Adipocyte (in vitro differentiated cells): ENCODE data around the gene DAP.
"Not testable (repeated sequence)": the region's sequence is repeated elsewhere in the genome, so short reads cannot be mapped to it uniquely, and the experiment has no call there.

Experiments
- DNase-seq: peaks from one replicate; pipeline ENCODE4 v3.0.0-alpha.2; 2015; ENCODE audit warnings: low read depth
- H3K27me3 ChIP-seq: replicated peaks from 2 replicates; pipeline ENCODE4 v1.7.0; 2013; ENCODE audit warnings: mild to moderate bottlenecking, low read length, moderate library complexity; ENCODE audit not compliant: control insufficient read depth, insufficient read depth
- H3K36me3 ChIP-seq: 2 replicates; pipeline ENCODE4 v1.7.0; 2013; ENCODE audit warnings: low read length, mild to moderate bottlenecking, moderate library complexity; ENCODE audit not compliant: control insufficient read depth, insufficient read depth, severe bottlenecking
- H3K4me1 ChIP-seq: 2 replicates; pipeline ENCODE4 v1.7.0; 2013; ENCODE audit warnings: mild to moderate bottlenecking, low read length, moderate library complexity; ENCODE audit not compliant: control insufficient read depth, insufficient read depth
- H3K4me3 ChIP-seq: 2 replicates; pipeline ENCODE4 v1.7.0; 2013; ENCODE audit warnings: mild to moderate bottlenecking, low read length, moderate library complexity
- H3K9ac ChIP-seq: 2 replicates; pipeline ENCODE4 v1.7.0; 2013; ENCODE audit warnings: mild to moderate bottlenecking, low read length, moderate library complexity
- H3K9me3 ChIP-seq: 2 replicates; pipeline ENCODE4 v1.7.0; 2013; ENCODE audit warnings: mild to moderate bottlenecking, low read length, moderate library complexity; ENCODE audit not compliant: control insufficient read depth

Gene DAP

GRCh38 chr5:10731913-10732312 lies 29.1 kb downstream of the DAP start:
- Histone ChIP-seq H3K27me3 (no peaks in the 10 kb centered on the region), H3K36me3 (peaks cover 14% of the 10 kb centered on the region)
- no peak for DNase-seq

GRCh38 chr5:10730043-10730351 lies 31.0 kb downstream of the DAP start:
- H3K4me1 ChIP-seq, result peaks cover 8% of the 10 kb centered on the region
- DNase-seq, result no peak
- H3K9me3 ChIP-seq, result no peaks in the 10 kb centered on the region
- no peak overlapping the region for H3K9ac ChIP-seq
- H3K27me3 ChIP-seq, result no peaks in the 10 kb centered on the region
- no peak overlapping the region for H3K4me3 ChIP-seq
- H3K36me3 ChIP-seq, result peaks cover 14% of the 10 kb centered on the region

More at GRCh38 chr5:10731913-10732312, 29.1 kb downstream of the DAP start:
- Histone ChIP-seq H3K4me1 (no peaks in the 10 kb centered on the region), H3K9ac (no peak overlapping the region), H3K9me3 (no peaks in the 10 kb centered on the region), H3K4me3 (no peak overlapping the region)

GRCh38 chr5:10729320-10730042 lies 31.6 kb downstream of the DAP start:
- Histone ChIP-seq H3K36me3 (peaks cover 14% of the 10 kb centered on the region), H3K4me3 (no peak overlapping the region), H3K4me1 (peaks cover 13% of the 10 kb centered on the region), H3K9me3 (no peaks in the 10 kb centered on the region), H3K27me3 (no peaks in the 10 kb centered on the region), H3K9ac (no peak overlapping the region)
- DNase-seq, result no peak

- no peak for DNase-seq
These were observed 32.4 kb downstream of the DAP start for GRCh38 chr5:10728679-10729078.

GRCh38 chr5:10727861-10728260 lies 33.2 kb downstream of the DAP start:
- peaks cover 13% of the 10 kb centered on the region for H3K36me3 ChIP-seq

More at GRCh38 chr5:10728679-10729078, 32.4 kb downstream of the DAP start:
- Histone ChIP-seq H3K27me3 (no peaks in the 10 kb centered on the region), H3K4me1 (peaks cover 18% of the 10 kb centered on the region), H3K4me3 (no peak overlapping the region), H3K9ac (no peak overlapping the region), H3K36me3 (peaks cover 14% of the 10 kb centered on the region), H3K9me3 (no peaks in the 10 kb centered on the region)

GRCh38 chr5:10726913-10727517 lies 34.0 kb downstream of the DAP start:
- H3K36me3 ChIP-seq, result peaks cover 4% of the 10 kb centered on the region
- no peaks in the 10 kb centered on the region for H3K9me3 ChIP-seq
- H3K4me3 ChIP-seq, result no peak overlapping the region
- H3K27me3 ChIP-seq, result no peaks in the 10 kb centered on the region
- no peak for DNase-seq
- peaks cover 18% of the 10 kb centered on the region for H3K4me1 ChIP-seq
- H3K9ac ChIP-seq, result no peak overlapping the region

More at GRCh38 chr5:10727861-10728260, 33.2 kb downstream of the DAP start:
- no peak overlapping the region for H3K9ac ChIP-seq
- H3K4me3 ChIP-seq, result no peak overlapping the region
- DNase-seq, result no peak
- no peaks in the 10 kb centered on the region for H3K9me3 ChIP-seq
- peaks cover 18% of the 10 kb centered on the region for H3K4me1 ChIP-seq
- no peaks in the 10 kb centered on the region for H3K27me3 ChIP-seq

- peaks cover 18% of the 10 kb centered on the region for H3K4me1 ChIP-seq
- H3K36me3 ChIP-seq, result no peaks in the 10 kb centered on the region
- no peak overlapping the region for H3K9ac ChIP-seq
- H3K9me3 ChIP-seq, result no peaks in the 10 kb centered on the region
- DNase-seq, result no peak
- no peak overlapping the region for H3K4me3 ChIP-seq
- no peaks in the 10 kb centered on the region for H3K27me3 ChIP-seq
These were observed 34.7 kb downstream of the DAP start for GRCh38 chr5:10726179-10726912.

GRCh38 chr5:10725636-10726035 lies 35.4 kb downstream of the DAP start:
- H3K36me3 ChIP-seq, result no peaks in the 10 kb centered on the region
- H3K4me1 ChIP-seq, result peaks cover 18% of the 10 kb centered on the region
- no peaks in the 10 kb centered on the region for H3K9me3 ChIP-seq
- H3K4me3 ChIP-seq, result no peak overlapping the region
- H3K27me3 ChIP-seq, result no peaks in the 10 kb centered on the region
- DNase-seq, result no peak
- H3K9ac ChIP-seq, result peak overlapping the region; percentile 59

GRCh38 chr5:10724781-10725507 lies 36.1 kb downstream of the DAP start:
- H3K36me3 ChIP-seq, result no peaks in the 10 kb centered on the region
- peak; percentile 79 for DNase-seq

GRCh38 chr5:10723514-10723913 lies 37.5 kb downstream of the DAP start:
- Histone ChIP-seq H3K9me3 (no peaks in the 10 kb centered on the region), H3K36me3 (no peaks in the 10 kb centered on the region), H3K9ac (no peak overlapping the region), H3K4me1 (peaks cover 18% of the 10 kb centered on the region), H3K27me3 (no peaks in the 10 kb centered on the region), H3K4me3 (no peak overlapping the region)
- DNase-seq, result no peak

More at GRCh38 chr5:10724781-10725507, 36.1 kb downstream of the DAP start:
- Histone ChIP-seq H3K4me3 (peak overlapping the region; percentile 63), H3K9me3 (no peaks in the 10 kb centered on the region), H3K4me1 (peaks cover 18% of the 10 kb centered on the region), H3K9ac (peak overlapping the region; percentile 59), H3K27me3 (no peaks in the 10 kb centered on the region)

GRCh38 chr5:10720766-10721165 lies 40.3 kb downstream of the DAP start:
- not testable (repeated sequence) for DNase-seq, H3K4me3 ChIP-seq, H3K36me3 ChIP-seq, H3K27me3 ChIP-seq, H3K9me3 ChIP-seq, H3K9ac ChIP-seq
- peaks cover 18% of the 10 kb centered on the region for H3K4me1 ChIP-seq
